Jurkat, Clone E6-1 (cell line): Measurements from ENCODE around the gene PAM16.
A peak's percentile ranks its signal among the peaks of the same experiment; 100 is the strongest.

Experiments
- DNase-seq: peaks from one replicate; pipeline ENCODE4 v3.0.0-alpha.2; 2011; ENCODE audit warnings: low read depth, low spot score
- H3K4me3 ChIP-seq: 2 replicates; pipeline ENCODE4 v1.5.1; 2011; ENCODE audit warnings: mild to moderate bottlenecking, low read length, control low read depth, moderate library complexity

The PAM16 gene

GRCh38 chr16:4373356-4373908 is 22.3 kb upstream of the PAM16 start:
- no peak overlapping the region for H3K4me3 ChIP-seq
- no peak for DNase-seq

- no peak overlapping the region for H3K4me3 ChIP-seq
- DNase-seq: no peak
These were observed 21.6 kb upstream of the PAM16 start for GRCh38 chr16:4372578-4373355.

DNA sequence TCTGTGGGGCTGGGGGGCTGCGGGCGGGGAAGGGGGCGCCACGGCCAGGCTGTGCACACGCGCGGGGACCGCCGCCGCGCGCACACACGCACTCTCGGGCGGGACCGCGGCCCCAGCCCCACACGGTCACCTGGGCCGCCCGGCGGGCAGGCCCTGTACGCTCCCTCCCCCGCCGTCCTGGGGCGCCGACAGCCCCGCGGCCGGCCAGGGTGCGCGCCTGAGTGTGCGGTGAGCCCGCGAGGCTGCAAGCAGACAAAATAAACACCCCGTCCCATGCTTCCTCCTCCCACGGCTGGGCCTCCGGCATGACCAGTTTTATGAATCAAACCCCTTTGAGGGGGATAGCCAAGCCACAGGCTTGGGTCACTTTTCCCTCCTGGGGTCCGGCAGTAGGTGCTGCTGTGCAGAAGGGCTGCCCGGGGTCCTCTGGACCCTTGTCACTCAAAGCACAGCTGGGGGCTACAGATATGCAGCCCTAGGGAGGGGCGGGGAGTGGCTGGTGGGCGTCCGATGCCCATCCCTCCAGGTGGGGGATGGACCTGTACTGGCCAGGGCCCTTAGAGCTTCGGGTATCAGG is 21.0 kb upstream of the PAM16 start:
- H3K4me3 ChIP-seq: peak overlapping the region; percentile 13
- DNase-seq: no peak

- peak; percentile 32 for DNase-seq
- H3K4me3 ChIP-seq: peak within 1 kb of the TSS; percentile 13
These were observed 20.4 kb upstream of the PAM16 start, which contains the start of gene VASN for GRCh38 chr16:4371357-4372000. Gene VASN, plus strand, starts transcription at chr16:4371848. Its CDS starts 9,030 bp downstream, at chr16:4380878.

- DNase-seq: no peak
- no peak overlapping the region for H3K4me3 ChIP-seq
These were observed 19.6 kb upstream of the PAM16 start for GRCh38 chr16:4370570-4371356.

GRCh38 chr16:4370151-4370550 is 19.0 kb upstream of the PAM16 start:
- H3K4me3 ChIP-seq: no peak overlapping the region

GRCh38 chr16:4369007-4369733 is 18.0 kb upstream of the PAM16 start:
- H3K4me3 ChIP-seq: no peak overlapping the region
- no peak for DNase-seq

More at GRCh38 chr16:4370151-4370550, 19.0 kb upstream of the PAM16 start:
- DNase-seq: no peak

DNA sequence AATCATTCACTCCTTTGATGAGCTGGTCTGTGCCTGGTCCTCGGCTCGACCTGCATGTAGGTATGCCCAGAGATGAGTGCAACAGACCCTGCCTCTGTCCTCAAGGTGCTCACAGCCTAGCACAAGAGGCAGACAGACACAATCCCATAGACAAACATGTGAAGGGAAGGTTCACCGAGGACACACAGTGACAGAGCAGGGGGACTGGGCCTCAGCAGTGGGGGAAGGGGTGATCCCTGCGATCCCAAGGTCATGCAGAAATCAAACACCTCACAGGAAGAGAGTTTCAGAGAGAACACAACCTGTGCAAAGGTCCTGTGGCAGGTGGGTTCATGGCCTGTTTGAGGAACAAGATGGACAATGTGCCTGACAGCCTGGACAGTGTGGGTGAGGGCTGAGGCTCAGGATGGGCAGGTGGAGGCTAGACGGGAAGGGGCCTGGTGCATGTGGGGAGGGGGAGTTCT is 16.3 kb upstream of the PAM16 start:
- no peak for DNase-seq
- no peak overlapping the region for H3K4me3 ChIP-seq

DNA sequence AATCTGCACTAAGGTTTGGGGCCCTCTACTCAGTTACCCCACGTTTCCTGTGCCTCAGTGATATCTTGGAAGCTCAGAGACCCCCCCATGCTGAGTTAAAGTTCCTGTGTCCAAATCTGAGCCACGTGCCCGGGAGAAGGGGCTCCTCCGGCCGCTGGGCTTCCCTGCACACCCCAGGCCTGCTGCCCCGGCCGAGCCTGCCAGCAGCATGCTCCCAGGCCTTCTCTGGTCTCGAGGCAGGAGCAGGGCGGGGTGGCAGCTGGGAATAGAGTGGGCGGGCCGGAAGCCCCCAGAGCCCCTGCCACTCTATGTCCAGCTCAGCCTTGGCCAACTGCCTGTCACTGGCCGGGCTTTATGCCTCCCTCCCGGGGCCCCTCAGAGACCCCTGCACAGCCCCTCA is 14.9 kb upstream of the PAM16 start:
- H3K4me3 ChIP-seq: no peak overlapping the region
- DNase-seq: no peak

GRCh38 chr16:4365615-4366014 is 14.5 kb upstream of the PAM16 start:
- H3K4me3 ChIP-seq: no peak overlapping the region
- no peak for DNase-seq

GRCh38 chr16:4365014-4365406 is 13.9 kb upstream of the PAM16 start:
- H3K4me3 ChIP-seq: no peak overlapping the region
- DNase-seq: no peak

- no peak for DNase-seq
- H3K4me3 ChIP-seq: no peak overlapping the region
These were observed 13.3 kb upstream of the PAM16 start for GRCh38 chr16:4364196-4365013.

- H3K4me3 ChIP-seq: no peak overlapping the region
- no peak for DNase-seq
These were observed 11.5 kb upstream of the PAM16 start for GRCh38 chr16:4362476-4363135.

DNA sequence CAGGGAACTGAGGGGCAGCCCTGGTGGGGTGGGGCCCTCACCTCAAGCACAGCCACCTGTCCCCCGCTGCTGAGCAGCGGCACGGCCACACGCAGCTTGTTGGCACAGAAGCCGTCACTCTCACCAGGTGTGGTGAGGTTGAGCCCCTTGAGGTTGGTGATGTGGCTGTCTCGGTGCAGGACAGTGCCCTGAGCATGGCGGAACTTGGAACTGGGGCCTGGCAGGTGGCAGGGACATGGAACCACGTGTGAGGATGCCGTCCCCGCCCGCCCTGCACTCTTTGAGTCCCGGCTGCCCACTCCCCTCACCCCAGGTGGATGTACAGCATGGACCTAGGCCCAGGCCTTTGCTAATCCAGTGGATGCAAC is 10.8 kb upstream of the PAM16 start:
- no peak overlapping the region for H3K4me3 ChIP-seq
- DNase-seq: no peak

- DNase-seq: no peak
- H3K4me3 ChIP-seq: no peak overlapping the region
These were observed 10.2 kb upstream of the PAM16 start for GRCh38 chr16:4361033-4361943.

DNA sequence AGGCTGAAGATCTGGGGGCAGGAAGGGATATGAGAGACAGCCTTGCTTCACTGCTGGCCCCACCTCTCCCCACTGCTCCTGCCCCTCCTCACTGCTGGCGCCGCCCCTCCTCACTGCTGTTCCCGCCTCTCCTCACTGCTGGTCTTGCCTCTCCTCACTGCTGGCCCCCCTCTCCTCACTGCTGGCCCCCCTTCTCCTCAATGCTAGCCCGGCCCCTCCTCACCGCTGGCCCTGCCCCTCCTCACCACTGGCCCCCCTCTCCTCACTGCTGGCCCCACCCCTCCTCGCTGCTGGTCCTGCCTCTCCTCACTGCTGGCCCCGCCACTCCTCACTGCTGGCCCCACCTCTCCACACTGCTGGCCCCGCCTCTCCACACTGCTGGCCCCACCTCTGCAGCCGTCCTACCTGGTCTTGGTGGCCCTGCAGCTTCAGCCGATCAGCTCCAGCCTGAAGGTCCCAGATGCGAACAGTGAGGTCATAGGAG is 9.5 kb upstream of the PAM16 start:
- no peak for DNase-seq
- no peak overlapping the region for H3K4me3 ChIP-seq
